ENCODE data around the gene CXCL8. TPM values are rescaled to one million over a fixed set of nuclear protein-coding genes. Genes with fewer than 3 reads are reported as not detected.
A peak's percentile ranks its signal among the peaks of the same experiment; 100 is the strongest.
"Not testable (repeated sequence)": the region's sequence is repeated elsewhere in the genome, so short reads cannot be mapped to it uniquely, and the experiment has no call there.

The CXCL8 gene
- total and polyA plus RNA-seq, 4 donors: 0.33 to 3.8 (median 1.1) TPM

DNA sequence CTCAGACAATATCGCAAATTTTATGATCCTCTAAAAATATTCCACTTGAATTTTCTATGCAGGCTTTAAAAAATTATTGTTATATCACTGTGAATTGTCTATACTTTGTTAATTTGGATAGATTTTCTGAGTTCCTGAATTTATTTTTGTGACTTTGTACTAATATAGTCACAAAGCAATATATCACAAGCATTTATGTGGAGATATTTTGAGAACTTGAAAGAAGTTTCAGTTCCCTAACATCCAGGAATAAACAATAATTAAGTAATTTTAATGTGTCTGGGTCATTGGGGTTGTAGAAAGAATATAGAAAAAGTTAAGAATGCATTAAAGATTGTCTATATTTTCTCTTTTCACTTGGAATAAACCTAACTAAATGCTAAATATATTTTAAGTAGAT is 32.0 kb downstream of the CXCL8 start (continued):
- TF ChIP-seq, protein P1, sequence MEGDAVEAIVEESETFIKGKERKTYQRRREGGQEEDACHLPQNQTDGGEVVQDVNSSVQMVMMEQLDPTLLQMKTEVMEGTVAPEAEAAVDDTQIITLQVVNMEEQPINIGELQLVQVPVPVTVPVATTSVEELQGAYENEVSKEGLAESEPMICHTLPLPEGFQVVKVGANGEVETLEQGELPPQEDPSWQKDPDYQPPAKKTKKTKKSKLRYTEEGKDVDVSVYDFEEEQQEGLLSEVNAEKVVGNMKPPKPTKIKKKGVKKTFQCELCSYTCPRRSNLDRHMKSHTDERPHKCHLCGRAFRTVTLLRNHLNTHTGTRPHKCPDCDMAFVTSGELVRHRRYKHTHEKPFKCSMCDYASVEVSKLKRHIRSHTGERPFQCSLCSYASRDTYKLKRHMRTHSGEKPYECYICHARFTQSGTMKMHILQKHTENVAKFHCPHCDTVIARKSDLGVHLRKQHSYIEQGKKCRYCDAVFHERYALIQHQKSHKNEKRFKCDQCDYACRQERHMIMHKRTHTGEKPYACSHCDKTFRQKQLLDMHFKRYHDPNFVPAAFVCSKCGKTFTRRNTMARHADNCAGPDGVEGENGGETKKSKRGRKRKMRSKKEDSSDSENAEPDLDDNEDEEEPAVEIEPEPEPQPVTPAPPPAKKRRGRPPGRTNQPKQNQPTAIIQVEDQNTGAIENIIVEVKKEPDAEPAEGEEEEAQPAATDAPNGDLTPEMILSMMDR (IDR thresholded peaks at IDR 0.05; ENCODE audit: low read depth, low read length, missing input control): no peak
- no peak for TF ChIP-seq JUND (IDR thresholded peaks at IDR 0.05)
- TF ChIP-seq YY1 (IDR thresholded peaks at IDR 0.05): no peak
- TF ChIP-seq HNF4G (IDR thresholded peaks at IDR 0.05): no peak
- no peak for TF ChIP-seq MAX (IDR thresholded peaks at IDR 0.05)
- TF ChIP-seq GABPA (IDR thresholded peaks at IDR 0.05 in 1 of 2, conservative IDR thresholded peaks at IDR 0.05 in 1 of 2): no peak

GRCh38 chr4:73774406-73774805 is 34.0 kb downstream of the CXCL8 start:
- not testable (repeated sequence) for H3K27ac ChIP-seq (ENCODE audit: low read depth in 1 of 2, low read length in 2 of 2); H3K4me3 ChIP-seq (ENCODE audit: low read depth in 1 of 3, low read length in 3 of 3); DNase-seq (ENCODE audit: low spot score)

DNA sequence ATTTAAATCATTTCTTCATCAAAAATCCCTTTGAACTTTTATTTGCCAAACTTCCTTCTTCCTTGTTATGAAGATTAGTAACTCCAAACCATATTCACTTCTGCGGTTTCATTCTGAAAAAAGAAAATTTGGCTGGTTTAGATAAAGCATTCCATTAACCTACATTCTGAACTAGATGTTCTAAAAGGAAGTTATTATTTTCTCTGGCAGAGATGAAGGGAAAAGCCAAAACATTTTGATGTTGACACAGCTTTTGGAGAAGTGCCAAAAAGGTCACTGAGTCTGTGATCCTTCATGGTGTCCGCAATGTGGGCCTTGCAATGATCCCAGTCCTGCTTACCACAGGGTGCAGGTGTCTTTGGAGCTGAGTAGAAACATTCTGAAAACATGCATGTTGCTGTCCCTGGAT is 36.0 kb downstream of the CXCL8 start:
- H3K9me3 ChIP-seq (ENCODE audit: control insufficient read depth in 4 of 4, low read length in 3 of 4): no peaks in the 10 kb centered on the region
- peaks cover 0 to 13% (median 9%) of the 10 kb centered on the region in 4 donors for H3K4me1 ChIP-seq (ENCODE audit: control insufficient read depth in 4 of 4, insufficient read depth in 4 of 4, low read length in 3 of 4)
- H3K4me3 ChIP-seq (ENCODE audit: low read depth in 1 of 3, low read length in 3 of 3): no peak overlapping the region
- peak overlapping the region in 1 of 2 donors; percentile 13 for H3K9ac ChIP-seq (ENCODE audit: low read depth in 1 of 2, low read length in 2 of 2)
- H3K27me3 ChIP-seq (ENCODE audit: control insufficient read depth in 4 of 4, insufficient read depth in 4 of 4, low read length in 3 of 4): no peaks in the 10 kb centered on the region
- 14% methylated on average over 2 of the region's 2 CpGs for WGBS
- H3K27ac ChIP-seq (ENCODE audit: low read depth in 1 of 2, low read length in 2 of 2): peak overlapping the region in 1 of 2 donors; percentile 31
- TF ChIP-seq RXRA (IDR thresholded peaks at IDR 0.05): peak; percentile 62 to 68
- TF ChIP-seq YY1 (IDR thresholded peaks at IDR 0.05): peak; percentile 71
- TF ChIP-seq RAD21 (IDR thresholded peaks at IDR 0.05): peak; percentile 41 to 43
- TF ChIP-seq FOXA1 (IDR thresholded peaks at IDR 0.05): peak; percentile 21
- TF ChIP-seq JUND (IDR thresholded peaks at IDR 0.05): peak in 1 of 2 donors; percentile 26
- peak; percentile 30 for TF ChIP-seq MAX (IDR thresholded peaks at IDR 0.05)
- peak; percentile 59 for TF ChIP-seq SP1 (IDR thresholded peaks at IDR 0.05)
- TF ChIP-seq HNF4A (conservative IDR thresholded peaks at IDR 0.05): peak; percentile 45 to 47
- TF ChIP-seq EGR1 (IDR thresholded peaks at IDR 0.05; ENCODE audit: low read depth in 2 of 2): no peak
- TF ChIP-seq REST (IDR thresholded peaks at IDR 0.05): no peak
- TF ChIP-seq GABPA (IDR thresholded peaks at IDR 0.05 in 1 of 2, conservative IDR thresholded peaks at IDR 0.05 in 1 of 2): peak in 1 of 2 donors; percentile 8
- TF ChIP-seq, protein P1 (IDR thresholded peaks at IDR 0.05; ENCODE audit: low read depth, low read length, missing input control): no peak
- no peak for TF ChIP-seq TAF1 (conservative IDR thresholded peaks at IDR 0.05)
- TF ChIP-seq FOXA2 (IDR thresholded peaks at IDR 0.05): peak; percentile 78
- peak; percentile 84 for TF ChIP-seq NR2F2 (IDR thresholded peaks at IDR 0.05)
- H3K36me3 ChIP-seq (ENCODE audit: control insufficient read depth in 4 of 4, insufficient read depth in 3 of 4, low read depth in 1 of 4, low read length in 3 of 4): no peaks in the 10 kb centered on the region
- DNase-seq (ENCODE audit: low spot score): no peak

More at GRCh38 chr4:73774406-73774805, 34.0 kb downstream of the CXCL8 start:
- not testable (repeated sequence) for H3K9ac ChIP-seq (ENCODE audit: low read depth in 1 of 2, low read length in 2 of 2); H3K27me3 ChIP-seq (ENCODE audit: control insufficient read depth in 4 of 4, insufficient read depth in 4 of 4, low read length in 3 of 4); H3K36me3 ChIP-seq (ENCODE audit: control insufficient read depth in 4 of 4, insufficient read depth in 3 of 4, low read depth in 1 of 4, low read length in 3 of 4); H3K9me3 ChIP-seq (ENCODE audit: control insufficient read depth in 4 of 4, low read length in 3 of 4)
- 94% methylated on average over 4 of the region's 4 CpGs for WGBS
- H3K4me1 ChIP-seq (ENCODE audit: control insufficient read depth in 4 of 4, insufficient read depth in 4 of 4, low read length in 3 of 4): peaks cover 0 to 18% (median 11%) of the 10 kb centered on the region in 4 donors

All from liver (tissue), 9 donors.